ENCODE results near the gene ATG101. TPM values are rescaled to one million over a fixed set of nuclear protein-coding genes. Genes with fewer than 3 reads are reported as not detected.

Gene ATG101
- total and polyA plus RNA-seq, 2 donors (not counting 1 experiment from before 2014, with no cell fraction given): 19.4 to 50.3 TPM

GRCh38 chr12:52054833-52055730 is 14.7 kb upstream of the ATG101 start:
- H3K4me1 ChIP-seq (ENCODE audit: control insufficient read depth in 2 of 2, insufficient read depth in 2 of 2, low read length in 2 of 2): peaks cover 16 to 27% of the 10 kb centered on the region in 2 donors
- no peak for TF ChIP-seq EZH2 (IDR thresholded peaks at IDR 0.05; ENCODE audit: borderline replicate concordance, insufficient read depth, low read depth, low read length, poor library complexity, severe bottlenecking)
- TF ChIP-seq, protein P1, sequence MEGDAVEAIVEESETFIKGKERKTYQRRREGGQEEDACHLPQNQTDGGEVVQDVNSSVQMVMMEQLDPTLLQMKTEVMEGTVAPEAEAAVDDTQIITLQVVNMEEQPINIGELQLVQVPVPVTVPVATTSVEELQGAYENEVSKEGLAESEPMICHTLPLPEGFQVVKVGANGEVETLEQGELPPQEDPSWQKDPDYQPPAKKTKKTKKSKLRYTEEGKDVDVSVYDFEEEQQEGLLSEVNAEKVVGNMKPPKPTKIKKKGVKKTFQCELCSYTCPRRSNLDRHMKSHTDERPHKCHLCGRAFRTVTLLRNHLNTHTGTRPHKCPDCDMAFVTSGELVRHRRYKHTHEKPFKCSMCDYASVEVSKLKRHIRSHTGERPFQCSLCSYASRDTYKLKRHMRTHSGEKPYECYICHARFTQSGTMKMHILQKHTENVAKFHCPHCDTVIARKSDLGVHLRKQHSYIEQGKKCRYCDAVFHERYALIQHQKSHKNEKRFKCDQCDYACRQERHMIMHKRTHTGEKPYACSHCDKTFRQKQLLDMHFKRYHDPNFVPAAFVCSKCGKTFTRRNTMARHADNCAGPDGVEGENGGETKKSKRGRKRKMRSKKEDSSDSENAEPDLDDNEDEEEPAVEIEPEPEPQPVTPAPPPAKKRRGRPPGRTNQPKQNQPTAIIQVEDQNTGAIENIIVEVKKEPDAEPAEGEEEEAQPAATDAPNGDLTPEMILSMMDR (IDR thresholded peaks at IDR 0.05): no peak
- DNase-seq: no peak
- no peaks in the 10 kb centered on the region for H3K27me3 Mint-ChIP-seq
- no peak overlapping the region for H2AFZ ChIP-seq (ENCODE audit: insufficient read depth, low read depth, low read length, poor library complexity, severe bottlenecking)
- 99% methylated on average over 14 of the region's 21 CpGs for WGBS (ENCODE audit: insufficient coverage)
- H3K9me3 ChIP-seq (ENCODE audit: control extremely low read depth in 1 of 3, control insufficient read depth in 2 of 3, insufficient read depth in 1 of 3, low read length in 2 of 3): no peaks in the 10 kb centered on the region
- no peak overlapping the region for H3K4me2 ChIP-seq (replicated peaks; ENCODE audit: low read depth, low read length, poor library complexity, severe bottlenecking)
- H3K4me1 Mint-ChIP-seq: peaks cover 32% of the 10 kb centered on the region
- no peaks in the 10 kb centered on the region for H3K9me3 Mint-ChIP-seq (ENCODE audit: insufficient read depth)
- no peak overlapping the region for H3K4me3 Mint-ChIP-seq
- no peaks in the 10 kb centered on the region for H3K79me2 ChIP-seq (ENCODE audit: control insufficient read depth, insufficient read depth, low read length)
- H3K27ac Mint-ChIP-seq: no peak overlapping the region
- ChIA-PET POLR2A (interaction anchor here (1.2 to 1.3 kb wide), 2 partner anchors 14 to 23 kb away, joined by 3 to 4 read pairs; partner anchors contain the start of gene ATG101), CTCF (interaction anchor here (1.0 to 1.4 kb wide), 5 partner anchors 13 to 52 kb away, joined by 3 to 6 read pairs (median 3); no protein-coding TSS in a partner anchor)
- intact Hi-C loops (cut with micrococcal nuclease): no loop called here
- H4K20me1 ChIP-seq (ENCODE audit: control insufficient read depth, insufficient read depth, low read length, poor library complexity, severe bottlenecking): peaks cover 39% of the 10 kb centered on the region
- H3K9ac ChIP-seq (ENCODE audit: low read length): no peak overlapping the region
- no peak for ATAC-seq (ENCODE audit: low read depth)
- H3K4me3 ChIP-seq (ENCODE audit: control extremely low read depth in 1 of 5, extremely low read depth in 1 of 5, insufficient read depth in 1 of 5, low read depth in 2 of 5, low read length in 4 of 5): no peak overlapping the region
- H3K36me3 ChIP-seq (replicated peaks in 1 of 2; ENCODE audit: control extremely low read depth in 1 of 2, control insufficient read depth in 1 of 2, extremely low read depth in 1 of 2, insufficient read depth in 2 of 2, low read length in 1 of 2): peaks cover 0 to 35% of the 10 kb centered on the region in 2 experiments
- no peak overlapping the region for H3K27ac ChIP-seq (ENCODE audit: low read length in 2 of 2)
- H3K27me3 ChIP-seq (replicated peaks in 1 of 4; ENCODE audit: control extremely low read depth in 1 of 4, control insufficient read depth in 3 of 4, insufficient read depth in 4 of 4, low read length in 3 of 4): no peaks in the 10 kb centered on the region
